Right lobe of liver (tissue), 6 donors: ENCODE data around the gene RNGTT. TPM values are rescaled to one million over a fixed set of nuclear protein-coding genes. Genes with fewer than 3 reads are reported as not detected.

Experiments used
- ATAC-seq, 4 donors: fragments of 200-7000 bp; cut with Tn5 transposase; one replicate each; pipeline ENCODE4 v1.9.1; 2020; ENCODE audit warnings: mild to moderate bottlenecking in 4 of 4, moderate library complexity in 4 of 4
- DNase-seq, 3 donors: peaks; one replicate each; pipeline ENCODE4 v3.0.0-alpha.2; 2020
- H3K27ac ChIP-seq, 3 donors: fragments of 200-600 bp; one replicate each; pipeline ENCODE4 v1.8.0; 2022
- H3K27me3 ChIP-seq, 2 donors: fragments of 200-600 bp; one replicate each; pipeline ENCODE4 v1.8.0; 2022
- H3K36me3 ChIP-seq, 4 donors: fragments of 200-600 bp; sonication (generic) in 1 of 4; one replicate each; pipeline versions ENCODE4 v1.5.1 to v1.8.0; 2017 to 2022; ENCODE audit warnings: control low read depth in 1 of 4
- H3K4me1 ChIP-seq, 4 donors: fragments of 200-600 bp; sonication (generic) in 1 of 4; one replicate each; pipeline versions ENCODE4 v1.5.1 to v1.8.0; 2017 to 2022; ENCODE audit warnings: control low read depth in 1 of 4
- H3K4me3 ChIP-seq, 3 donors: fragments of 200-600 bp; one replicate each; pipeline ENCODE4 v1.8.0; 2022
- H3K9me3 ChIP-seq, 4 donors: fragments of 200-600 bp; sonication (generic) in 1 of 4; one replicate each; pipeline versions ENCODE4 v1.5.1 to v1.8.0; 2017 to 2022; ENCODE audit warnings: control low read depth in 1 of 4
- POLR2A ChIP-seq: fragments of 450-650 bp; IDR thresholded peaks from one replicate; pipeline ENCODE4 v1.6.1; 2017; ENCODE audit warnings: antibody characterized with exemption, mild to moderate bottlenecking
- WGBS: methylation state at CpG from one replicate; pipeline ENCODE4 v1.1.6; 2018; ENCODE audit warnings: low coverage, low lambda C conversion rate; ENCODE audit not compliant: insufficient coverage; ENCODE audit errors: missing lambda C conversion rate; 5-methylcytosine and 5-hydroxymethylcytosine counted together
- intact Hi-C, 2 donors: fragments of 100-400 bp; cut with DNase I; formaldehyde crosslinking; loops; one replicate each; pipeline versions ENCODE4 v1.11.2 to v1.14.1; 2022
- total RNA-seq, 6 experiments: library from RNA; depleted of rRNA in 2 of 6; stranded (reverse); fragments of >200 nt in 2 of 6; fragmentation: NEBNext Ultra II Directional in 3 of 6; extraction: Animal tissue kit (Norgen Biotek cat#: 25700) in 3 of 6; gene quantifications; one replicate each; pipeline versions ENCODE4 v1.1.0 to v1.2.4, GENCODE V29; 2016 to 2023
- TF ChIP-seq, protein P1 (sequence below), 4 donors: fragments of 200-600 bp in 3 of 4; fragments of 450-650 bp in 1 of 4; IDR thresholded peaks; one replicate each; pipeline versions ENCODE4 v1.5.1 to v1.8.0; 2016 to 2022; ENCODE audit warnings: antibody characterized with exemption in 4 of 4, mild to moderate bottlenecking in 2 of 4
- donor health status: DM: no; HTN: yes; CAD: no.
- donor health status: DM: no; HTN: no; CAD: no.
- donor health status: DM: no; HTN: no; CAD: no.
- donor health status: DM: no; HTN: yes; CAD: no.
- donor health status: DM: no; HTN: yes; CAD: no.

The RNGTT gene
- total RNA-seq, 6 experiments from 2014 or later: 5.7 to 11.2 (median 6.5) TPM

DNA sequence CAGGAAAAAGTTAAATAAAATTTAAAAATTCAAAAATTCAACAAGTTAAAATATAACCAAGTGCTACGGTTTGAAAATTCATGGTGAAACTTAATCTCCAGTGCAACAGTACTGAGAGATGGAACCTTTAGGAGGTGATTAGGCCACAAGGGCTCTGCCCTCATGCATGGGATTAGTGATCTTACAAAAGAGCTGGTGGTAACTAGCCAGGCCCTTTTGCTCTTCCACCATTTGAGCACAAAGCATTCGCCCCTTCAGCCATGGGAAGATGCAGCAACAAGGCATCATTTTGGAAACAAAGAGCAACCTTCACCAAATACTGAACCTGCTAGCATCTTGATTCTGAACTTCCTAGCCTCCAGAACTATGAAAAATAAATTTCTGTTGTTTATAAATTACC, 80.9 kb downstream of the RNGTT start:
- TF ChIP-seq POLR2A: no peak
- TF ChIP-seq, protein P1, sequence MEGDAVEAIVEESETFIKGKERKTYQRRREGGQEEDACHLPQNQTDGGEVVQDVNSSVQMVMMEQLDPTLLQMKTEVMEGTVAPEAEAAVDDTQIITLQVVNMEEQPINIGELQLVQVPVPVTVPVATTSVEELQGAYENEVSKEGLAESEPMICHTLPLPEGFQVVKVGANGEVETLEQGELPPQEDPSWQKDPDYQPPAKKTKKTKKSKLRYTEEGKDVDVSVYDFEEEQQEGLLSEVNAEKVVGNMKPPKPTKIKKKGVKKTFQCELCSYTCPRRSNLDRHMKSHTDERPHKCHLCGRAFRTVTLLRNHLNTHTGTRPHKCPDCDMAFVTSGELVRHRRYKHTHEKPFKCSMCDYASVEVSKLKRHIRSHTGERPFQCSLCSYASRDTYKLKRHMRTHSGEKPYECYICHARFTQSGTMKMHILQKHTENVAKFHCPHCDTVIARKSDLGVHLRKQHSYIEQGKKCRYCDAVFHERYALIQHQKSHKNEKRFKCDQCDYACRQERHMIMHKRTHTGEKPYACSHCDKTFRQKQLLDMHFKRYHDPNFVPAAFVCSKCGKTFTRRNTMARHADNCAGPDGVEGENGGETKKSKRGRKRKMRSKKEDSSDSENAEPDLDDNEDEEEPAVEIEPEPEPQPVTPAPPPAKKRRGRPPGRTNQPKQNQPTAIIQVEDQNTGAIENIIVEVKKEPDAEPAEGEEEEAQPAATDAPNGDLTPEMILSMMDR (IDR thresholded peaks at IDR 0.05): no peak
- Histone ChIP-seq H3K4me1 (peaks cover 0 to 16% (median 5%) of the 10 kb centered on the region in 4 donors), H3K9me3 (no peaks in the 10 kb centered on the region), H3K4me3 (no peak overlapping the region), H3K27me3 (no peaks in the 10 kb centered on the region), H3K36me3 (no peaks in the 10 kb centered on the region), H3K27ac (no peak overlapping the region)
- WGBS: 93% methylated on average over 2 of the region's 2 CpGs
- ATAC-seq: no peak
- intact Hi-C loops: no loop called here
- no peak for DNase-seq

DNA sequence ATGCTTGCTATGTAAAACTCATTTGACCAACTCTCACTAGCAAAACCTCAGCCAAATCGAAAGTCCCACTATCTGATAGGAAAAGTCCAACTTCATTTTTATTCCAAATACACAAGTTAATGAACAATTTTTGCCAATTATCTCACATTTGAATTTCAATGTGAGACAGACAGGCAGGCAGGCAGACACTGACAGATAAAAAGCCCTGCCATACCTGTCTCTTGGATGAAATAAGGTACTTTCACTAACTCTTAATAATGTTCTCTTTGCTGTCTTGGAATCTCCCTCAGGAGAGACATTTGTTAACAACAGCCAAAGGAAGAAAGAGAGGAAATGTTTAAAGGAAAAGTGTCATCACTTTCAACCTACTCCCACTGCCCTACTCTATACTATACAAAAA, 82.0 kb downstream of the RNGTT start:
- H3K36me3 ChIP-seq: no peaks in the 10 kb centered on the region
- peak in 1 of 4 donors; percentile 44 for ATAC-seq
- TF ChIP-seq, protein P1 (IDR thresholded peaks at IDR 0.05): no peak
- TF ChIP-seq POLR2A: no peak
- 15% methylated on average over 1 of the region's 1 CpG for WGBS
- no peaks in the 10 kb centered on the region for H3K27me3 ChIP-seq
- H3K4me1 ChIP-seq: peaks cover 0 to 16% (median 5%) of the 10 kb centered on the region in 4 donors
- H3K27ac ChIP-seq: peak overlapping the region in 2 of 3 donors; percentile 4 to 10
- intact Hi-C loops: no loop called here
- no peak for DNase-seq
- no peak overlapping the region for H3K4me3 ChIP-seq
- no peaks in the 10 kb centered on the region for H3K9me3 ChIP-seq

DNA sequence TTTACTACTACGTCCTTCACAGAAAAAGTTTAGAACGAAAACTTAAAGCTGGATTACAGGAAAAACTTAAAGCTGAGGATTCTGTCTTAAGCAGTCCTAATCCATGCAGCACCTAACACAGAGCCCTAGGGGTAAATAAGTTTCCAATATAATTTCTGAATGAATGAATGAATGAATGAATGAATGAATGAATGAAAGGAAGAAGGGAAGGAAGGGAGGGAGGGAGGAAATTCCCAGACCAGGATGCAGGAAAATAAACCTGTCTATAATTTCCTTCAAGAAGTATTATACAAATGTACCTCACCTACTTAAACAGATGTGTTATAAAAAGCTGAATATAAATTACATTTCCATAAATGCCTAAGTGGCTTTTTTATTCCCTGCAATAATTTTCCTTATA, 83.4 kb downstream of the RNGTT start:
- Histone ChIP-seq H3K9me3 (no peaks in the 10 kb centered on the region), H3K27me3 (no peaks in the 10 kb centered on the region), H3K27ac (no peak overlapping the region), H3K36me3 (no peaks in the 10 kb centered on the region), H3K4me1 (peaks cover 0 to 16% (median 5%) of the 10 kb centered on the region in 4 donors), H3K4me3 (no peak overlapping the region)
- 90% methylated on average over 2 of the region's 2 CpGs for WGBS
- ATAC-seq (no peak), DNase-seq (no peak)
- intact Hi-C loops: no loop called here
- TF ChIP-seq, protein P1 (IDR thresholded peaks at IDR 0.05): no peak
- no peak for TF ChIP-seq POLR2A

DNA sequence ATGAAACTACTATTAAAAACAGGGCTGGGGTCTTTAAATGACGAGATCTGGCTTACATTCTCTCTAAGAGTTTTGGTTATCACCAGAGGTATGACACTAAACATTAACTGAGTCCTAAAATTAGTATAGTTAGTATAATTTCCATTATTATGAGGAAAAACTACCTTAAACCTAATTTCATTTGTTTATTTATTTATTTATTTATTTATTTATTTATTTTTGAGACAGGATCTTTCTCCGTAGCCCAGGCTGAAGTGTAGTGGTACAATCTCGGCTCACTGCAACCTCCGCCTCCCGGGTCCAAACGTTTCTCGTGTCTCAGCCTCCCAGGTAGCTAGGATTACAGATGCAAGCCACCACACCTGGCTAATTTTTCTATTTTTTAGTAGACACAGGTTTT, 85.5 kb downstream of the RNGTT start:
- intact Hi-C loops: no loop called here
- no peak for ATAC-seq

More for the DNA sequence above, 85.5 kb downstream of the RNGTT start:
- Histone ChIP-seq H3K9me3 (no peaks in the 10 kb centered on the region), H3K27ac (no peak overlapping the region), H3K4me1 (peaks cover 0 to 27% (median 10%) of the 10 kb centered on the region in 4 donors), H3K4me3 (no peak overlapping the region), H3K27me3 (no peaks in the 10 kb centered on the region), H3K36me3 (no peaks in the 10 kb centered on the region)
- WGBS: 94% methylated on average over 7 of the region's 7 CpGs
- no peak for DNase-seq
- TF ChIP-seq, protein P1 (IDR thresholded peaks at IDR 0.05): no peak
- TF ChIP-seq POLR2A: no peak
